GM18861 (cell line): ENCODE measurements around the gene OR2M7.
"Not testable (repeated sequence)": the region's sequence is repeated elsewhere in the genome, so short reads cannot be mapped to it uniquely, and the experiment has no call there.

Experiments used
- ATAC-seq: cut with Tn5 transposase; IDR thresholded peaks from one replicate; pipeline ENCODE4 v1.9.1; 2021; ENCODE audit not compliant: unreplicated experiment

The OR2M7 gene

GRCh38 chr1:248324468-248324867 is at the start of gene OR2M7:
TSS of gene OR2M7 (minus strand) at chr1:248324568. CDS start at chr1:248324568, 0 bp downstream.
- no peak for ATAC-seq

- ATAC-seq: no peak
These were observed 49.4 kb upstream of the OR2M7 start for GRCh38 chr1:248373761-248374160.

- no peak for ATAC-seq
These were observed 48.0 kb upstream of the OR2M7 start for GRCh38 chr1:248372394-248372793.

GRCh38 chr1:248366609-248367008 is 42.2 kb upstream of the OR2M7 start:
- no peak for ATAC-seq

- ATAC-seq: no peak
These were observed 36.9 kb upstream of the OR2M7 start, which contains the start of gene OR2T4 for GRCh38 chr1:248361121-248361715. TSS of gene OR2T4 (plus strand) at chr1:248361665. CDS start at chr1:248361665, 0 bp downstream.

- no peak for ATAC-seq
These were observed 35.0 kb upstream of the OR2M7 start for GRCh38 chr1:248359415-248359814.

- ATAC-seq: no peak
These were observed 24.1 kb upstream of the OR2M7 start, which contains the start of gene OR14C36 for GRCh38 chr1:248348475-248348874. TSS of gene OR14C36 (plus strand) at chr1:248348775. CDS start at chr1:248348775, 0 bp downstream.

- no peak for ATAC-seq
These were observed 19.1 kb upstream of the OR2M7 start for GRCh38 chr1:248343451-248343850.

- no peak for ATAC-seq
These were observed 7.6 kb downstream of the OR2M7 start for GRCh38 chr1:248316796-248317195.

- ATAC-seq: not testable (repeated sequence)
These were observed 17.6 kb downstream of the OR2M7 start for GRCh38 chr1:248306740-248307139.

- no peak for ATAC-seq
These were observed 18.3 kb downstream of the OR2M7 start for GRCh38 chr1:248306103-248306502.

GRCh38 chr1:248305672-248306071 is 18.7 kb downstream of the OR2M7 start:
- not testable (repeated sequence) for ATAC-seq

- no peak for ATAC-seq
These were observed 21.0 kb downstream of the OR2M7 start, which contains the start of gene OR2T12 for GRCh38 chr1:248303324-248303723. TSS of gene OR2T12 (minus strand) at chr1:248303424. CDS start at chr1:248295578, 7,846 bp downstream.

GRCh38 chr1:248288391-248288790 is 36.0 kb downstream of the OR2M7 start:
- no peak for ATAC-seq

- no peak for ATAC-seq
These were observed 46.5 kb downstream of the OR2M7 start, which contains the start of gene OR2T33 for GRCh38 chr1:248277876-248278275. TSS of gene OR2T33 (minus strand) at chr1:248277976. CDS start at chr1:248273814, 4,162 bp downstream.
